Measurements from ENCODE around the gene LSM10.

Gene LSM10

DNA sequence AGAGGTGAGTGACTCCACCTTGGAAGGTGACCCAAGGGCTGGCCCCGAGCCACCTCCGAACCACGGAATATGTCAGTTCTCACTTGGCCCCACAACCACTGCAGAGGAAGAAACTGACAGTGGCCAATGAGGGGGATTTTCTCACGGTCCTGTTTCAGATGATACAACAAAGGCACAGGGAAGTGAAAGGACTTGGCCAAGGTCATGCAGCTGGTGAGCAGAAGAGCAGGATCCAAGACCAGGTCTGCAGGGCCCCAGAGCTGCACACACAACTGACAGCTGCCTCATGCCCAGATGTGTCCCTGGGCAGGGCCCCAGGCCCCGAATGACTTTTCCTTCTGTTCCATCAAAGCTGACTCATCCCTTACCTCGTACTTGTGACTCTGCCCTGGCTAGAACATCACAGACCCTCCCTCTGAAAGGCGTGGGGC is 48.5 kb downstream of the LSM10 start:
- no peak overlapping the region for H3K4me3 ChIP-seq (ENCODE audit: low read depth, low read length)
- no peak for DNase-seq (ENCODE audit: low read depth)
- TF ChIP-seq, protein P1, sequence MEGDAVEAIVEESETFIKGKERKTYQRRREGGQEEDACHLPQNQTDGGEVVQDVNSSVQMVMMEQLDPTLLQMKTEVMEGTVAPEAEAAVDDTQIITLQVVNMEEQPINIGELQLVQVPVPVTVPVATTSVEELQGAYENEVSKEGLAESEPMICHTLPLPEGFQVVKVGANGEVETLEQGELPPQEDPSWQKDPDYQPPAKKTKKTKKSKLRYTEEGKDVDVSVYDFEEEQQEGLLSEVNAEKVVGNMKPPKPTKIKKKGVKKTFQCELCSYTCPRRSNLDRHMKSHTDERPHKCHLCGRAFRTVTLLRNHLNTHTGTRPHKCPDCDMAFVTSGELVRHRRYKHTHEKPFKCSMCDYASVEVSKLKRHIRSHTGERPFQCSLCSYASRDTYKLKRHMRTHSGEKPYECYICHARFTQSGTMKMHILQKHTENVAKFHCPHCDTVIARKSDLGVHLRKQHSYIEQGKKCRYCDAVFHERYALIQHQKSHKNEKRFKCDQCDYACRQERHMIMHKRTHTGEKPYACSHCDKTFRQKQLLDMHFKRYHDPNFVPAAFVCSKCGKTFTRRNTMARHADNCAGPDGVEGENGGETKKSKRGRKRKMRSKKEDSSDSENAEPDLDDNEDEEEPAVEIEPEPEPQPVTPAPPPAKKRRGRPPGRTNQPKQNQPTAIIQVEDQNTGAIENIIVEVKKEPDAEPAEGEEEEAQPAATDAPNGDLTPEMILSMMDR (IDR thresholded peaks at IDR 0.05; ENCODE audit: control insufficient read depth, extremely low read depth, insufficient read depth), result no peak

DNA sequence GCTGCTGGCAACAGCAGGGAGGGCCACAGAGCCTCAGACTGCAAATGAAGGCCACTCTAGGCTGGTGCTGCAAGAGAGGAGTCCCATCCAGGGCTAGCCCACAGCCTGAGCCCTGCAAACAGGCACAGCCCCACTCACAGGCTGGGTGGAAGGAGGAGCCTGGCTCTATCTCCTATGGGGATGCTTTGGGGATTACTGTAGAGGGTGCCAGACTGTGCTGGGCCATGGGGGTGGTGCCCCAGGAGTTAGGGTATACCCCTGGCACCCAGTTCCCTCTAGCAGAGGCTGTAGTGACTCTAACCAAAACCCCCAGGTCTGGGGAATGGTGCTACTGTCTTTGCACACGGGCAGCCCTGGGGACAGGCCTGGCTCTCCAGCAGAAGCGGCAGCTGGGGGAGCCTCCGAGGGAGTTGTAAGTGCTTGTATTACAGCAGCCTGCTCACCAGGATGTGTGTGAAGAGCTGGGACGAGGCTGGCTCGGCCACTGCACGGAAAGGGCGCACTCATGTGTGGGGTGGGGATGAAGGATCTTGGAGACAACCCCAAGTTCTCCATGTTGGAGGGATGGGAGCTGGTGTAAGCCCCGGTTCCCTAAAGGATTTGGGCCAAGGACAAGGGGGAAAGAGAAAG is 50.9 kb downstream of the LSM10 start:
- DNase-seq (ENCODE audit: low read depth), result no peak
- no peak overlapping the region for H3K4me3 ChIP-seq (ENCODE audit: low read depth, low read length)
- TF ChIP-seq, protein P1 (IDR thresholded peaks at IDR 0.05; ENCODE audit: control insufficient read depth, extremely low read depth, insufficient read depth), result no peak

DNA sequence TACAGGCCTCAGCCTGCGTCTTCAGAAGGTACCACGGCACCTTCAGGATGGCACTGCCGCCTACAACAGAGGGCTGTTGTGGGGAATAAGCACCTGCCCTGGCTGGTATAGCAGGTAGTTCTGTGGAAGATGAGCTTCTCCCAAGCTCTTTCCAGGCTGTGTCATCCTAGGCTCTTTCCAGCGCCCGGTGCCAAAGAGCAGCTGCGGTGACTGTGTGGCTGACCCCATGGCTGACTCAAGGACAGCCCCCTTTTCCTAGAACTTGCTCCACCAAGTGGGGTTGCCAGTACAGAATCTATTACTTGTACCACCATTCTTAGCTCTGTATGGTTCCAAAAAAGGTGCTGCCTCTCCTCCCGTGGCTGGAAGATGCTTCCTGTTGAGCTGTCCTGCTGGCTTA is 52.4 kb downstream of the LSM10 start:
- no peak overlapping the region for H3K4me3 ChIP-seq (ENCODE audit: low read depth, low read length)
- TF ChIP-seq, protein P1 (IDR thresholded peaks at IDR 0.05; ENCODE audit: control insufficient read depth, extremely low read depth, insufficient read depth), result no peak
- no peak for DNase-seq (ENCODE audit: low read depth)

DNA sequence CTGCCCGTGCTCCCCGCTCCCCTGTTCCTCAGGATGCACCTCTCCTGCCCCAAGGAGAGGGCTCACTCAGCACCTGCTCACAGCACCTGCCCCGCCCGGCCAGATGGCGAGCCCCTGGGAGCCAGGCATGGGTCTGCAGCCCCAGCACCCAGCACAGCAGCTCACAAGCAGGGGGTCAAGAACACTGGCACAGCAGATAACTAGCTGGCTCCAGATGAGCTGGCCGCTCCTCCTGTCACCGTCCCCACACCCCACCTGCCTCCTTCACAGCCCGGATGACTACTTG is 53.4 kb downstream of the LSM10 start:
- TF ChIP-seq, protein P1 (IDR thresholded peaks at IDR 0.05; ENCODE audit: control insufficient read depth, extremely low read depth, insufficient read depth), result no peak
- DNase-seq (ENCODE audit: low read depth), result no peak
- no peak overlapping the region for H3K4me3 ChIP-seq (ENCODE audit: low read depth, low read length)

DNA sequence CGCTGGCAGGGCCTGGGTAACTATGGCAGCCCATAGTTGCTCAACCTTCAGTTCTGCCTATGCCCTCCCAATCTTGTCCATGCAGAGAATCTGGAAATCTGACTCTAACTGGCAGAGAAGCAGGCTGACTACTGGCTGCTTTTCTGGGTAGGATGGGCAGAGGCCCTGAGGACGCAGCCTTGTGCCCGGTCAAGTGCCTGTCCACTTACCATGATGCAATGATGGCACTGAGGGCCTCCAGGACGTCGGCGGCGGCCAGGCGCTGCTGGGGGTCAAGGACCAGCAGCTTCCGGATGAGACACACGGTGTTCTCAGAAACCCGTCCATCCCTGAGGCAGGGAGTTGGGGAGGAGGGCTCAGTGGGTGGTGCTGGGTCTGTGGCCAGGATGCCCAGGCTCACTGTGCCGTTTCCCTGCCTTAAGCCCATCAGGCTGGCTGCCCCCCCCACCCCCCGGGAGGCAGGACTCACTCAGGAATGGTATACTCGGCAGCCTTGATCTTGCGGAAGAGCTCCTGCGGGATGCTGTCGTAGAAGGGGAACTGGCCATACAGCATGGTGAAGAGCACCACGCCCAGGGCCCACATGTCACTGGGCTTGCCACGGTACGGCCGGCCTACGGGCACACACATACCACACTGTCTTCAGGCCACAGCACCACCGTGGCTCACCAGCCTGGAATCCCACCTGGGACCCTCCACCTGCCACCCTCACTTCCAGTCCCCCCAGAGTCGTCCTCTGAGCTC is 53.9 kb downstream of the LSM10 start:
- H3K4me3 ChIP-seq (ENCODE audit: low read depth, low read length), result no peak overlapping the region
- no peak for DNase-seq (ENCODE audit: low read depth)
- TF ChIP-seq, protein P1 (IDR thresholded peaks at IDR 0.05; ENCODE audit: control insufficient read depth, extremely low read depth, insufficient read depth), result no peak

Measured in LNCaP clone FGC (cell line).